ENCODE measurements around the gene ZNF213.

Gene ZNF213

GRCh38 chr16:3101018-3101840 lies 33.6 kb upstream of the ZNF213 start:
- no peak for DNase-seq (ENCODE audit: low read depth in 2 of 2)

DNA sequence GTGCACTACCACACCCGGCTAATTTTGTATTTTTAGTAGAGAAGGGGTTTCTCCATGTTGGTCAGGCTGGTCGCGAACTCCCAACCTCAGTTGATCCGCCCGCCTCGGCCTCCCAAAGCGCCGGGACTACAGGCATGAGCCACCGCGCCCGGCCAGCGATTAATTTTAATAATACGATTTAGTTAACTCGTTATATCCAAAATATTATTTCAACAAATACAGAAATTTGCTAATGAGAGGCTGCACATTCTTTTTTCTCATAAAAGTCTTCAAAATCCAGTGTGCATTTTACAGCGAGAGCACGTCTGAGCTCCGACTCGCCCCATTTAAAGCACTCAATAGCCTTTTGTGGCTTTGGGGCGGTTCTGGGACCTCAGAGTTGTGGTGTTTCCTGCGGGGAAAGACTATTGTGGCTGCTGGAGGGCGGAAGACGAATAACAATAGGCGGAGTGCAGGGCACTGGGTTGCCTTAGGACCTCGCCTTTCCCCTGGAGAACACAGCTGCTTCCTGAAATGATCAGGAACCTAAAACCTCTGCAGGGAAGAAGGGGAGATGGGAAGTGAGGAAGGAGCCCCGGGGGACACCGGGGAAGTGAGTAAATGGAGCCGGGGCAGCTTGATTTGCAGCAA lies 32.9 kb upstream of the ZNF213 start:
- DNase-seq (ENCODE audit: low read depth in 2 of 2) = no peak

DNA sequence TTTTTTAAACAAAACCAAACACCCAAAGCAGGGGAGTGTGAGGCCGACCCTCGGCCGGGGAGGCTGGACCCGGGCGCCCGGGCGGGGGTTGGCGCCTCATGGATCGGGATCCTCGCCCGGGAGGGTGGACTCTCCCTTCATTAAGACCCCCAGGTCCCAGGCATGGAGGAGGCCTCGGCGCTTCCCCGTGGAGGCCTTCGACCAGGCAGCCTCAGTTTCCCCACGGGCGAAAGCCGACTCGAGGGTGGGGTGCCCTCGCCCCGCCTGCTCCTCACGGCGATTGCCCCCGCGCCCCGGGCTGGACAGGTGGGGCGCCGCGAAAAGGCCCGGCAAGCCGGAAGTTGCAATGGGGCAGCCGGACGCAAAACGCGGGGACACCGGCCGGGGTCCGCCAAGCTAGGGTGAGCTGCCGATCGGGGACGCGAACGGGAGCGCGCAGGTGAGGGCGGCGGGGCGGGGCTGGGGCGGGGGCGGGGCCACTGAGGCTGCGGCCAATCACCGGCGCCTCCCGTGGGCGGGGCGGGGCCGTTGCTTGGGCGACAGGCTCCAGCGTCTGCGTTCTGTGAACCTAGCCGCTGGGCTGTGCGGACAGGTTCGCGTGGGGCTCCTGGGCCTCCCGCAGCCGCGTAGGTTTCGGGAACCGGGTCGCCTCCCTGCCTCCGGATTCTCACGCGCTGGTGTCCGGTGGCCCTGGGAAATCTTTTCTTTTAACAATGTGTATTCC lies 28.5 kb upstream of the ZNF213 start:
- DNase-seq (ENCODE audit: low read depth in 2 of 2) = peak; percentile 80 to 82

DNA sequence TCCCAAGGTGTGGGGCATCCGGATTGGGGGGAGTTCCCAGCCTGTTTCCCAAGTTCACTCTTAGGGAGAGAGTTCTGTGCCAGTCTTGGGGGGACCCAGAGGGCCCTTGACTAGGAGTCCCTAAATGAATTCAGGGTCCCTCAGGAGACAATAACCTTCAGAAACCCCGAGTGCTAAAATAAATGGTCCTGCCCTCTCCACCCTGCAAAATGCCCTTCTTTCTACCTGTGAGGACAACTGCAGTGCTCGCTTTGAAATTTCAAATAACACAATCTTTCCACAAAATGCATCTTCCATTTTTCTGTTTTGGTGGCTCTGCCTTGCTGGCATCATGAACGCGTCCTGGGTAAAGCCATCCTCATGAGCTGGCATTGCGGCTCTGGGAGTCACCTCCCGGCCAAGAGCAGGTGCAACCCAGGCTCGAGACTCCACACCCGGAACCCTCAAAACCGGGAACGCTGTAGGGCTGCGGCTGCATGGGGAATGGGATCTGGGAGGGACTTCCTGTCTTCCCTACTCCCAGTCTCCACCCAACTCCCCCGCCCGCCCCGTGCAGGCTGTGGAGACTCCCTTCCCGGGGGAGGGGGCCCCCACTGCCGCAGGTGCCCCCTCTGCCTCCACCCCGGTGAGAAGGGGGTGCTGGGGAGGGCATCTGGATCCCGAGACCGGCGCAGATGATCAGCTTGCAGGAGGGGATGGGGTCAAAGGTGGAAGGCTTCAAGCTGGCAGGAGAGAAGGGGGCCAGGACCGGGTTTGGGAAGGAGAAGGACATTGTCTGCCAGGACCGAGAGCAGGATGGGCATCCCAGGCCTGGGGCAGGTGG lies 22.6 kb upstream of the ZNF213 start, which contains the start of gene ZNF205:
Gene ZNF205 (plus strand): TSS at position 529 of the 823 bp plus-strand sequence. CDS start 845 bp downstream, outside the sequence.
- no peak for DNase-seq (ENCODE audit: low read depth in 2 of 2)

- no peak for DNase-seq (ENCODE audit: low read depth in 2 of 2)
Observed at GRCh38 chr16:3112881-3113574, 21.8 kb upstream of the ZNF213 start.

DNA sequence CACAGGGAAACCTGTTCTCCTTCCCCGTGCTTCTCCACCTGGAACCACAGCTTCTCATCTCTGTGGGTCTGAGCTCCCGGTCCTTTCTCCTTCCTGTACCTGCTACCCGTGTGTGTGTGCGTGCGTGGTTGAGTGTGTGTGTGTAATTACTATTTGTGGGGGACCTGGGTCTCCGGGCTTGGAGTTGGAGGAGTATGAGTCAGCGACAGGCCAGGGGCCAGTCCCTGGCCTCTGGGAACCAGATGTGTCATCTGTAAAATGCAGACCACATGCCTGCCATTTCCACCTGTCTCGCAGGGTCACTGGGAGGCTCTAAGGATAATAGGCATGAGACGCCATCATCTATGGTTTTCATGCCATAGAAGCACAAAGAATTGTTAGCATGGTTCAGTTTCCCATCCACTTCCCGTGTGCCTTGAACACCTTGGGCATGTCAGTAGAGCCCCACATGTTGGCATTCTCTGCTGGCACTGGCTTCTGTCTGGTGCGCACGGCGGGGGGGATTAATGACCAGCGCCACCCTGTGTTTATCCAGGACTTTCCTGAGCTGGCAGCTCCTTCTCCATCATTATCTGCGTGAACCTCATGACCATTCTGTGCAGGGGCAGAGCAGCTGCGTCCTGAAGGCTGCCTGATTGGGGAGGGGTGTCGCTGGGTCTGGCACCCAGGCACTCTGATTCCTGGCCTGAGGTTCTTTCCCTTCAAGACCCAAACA lies 20.9 kb upstream of the ZNF213 start:
- no peak for DNase-seq (ENCODE audit: low read depth in 2 of 2)

GRCh38 chr16:3115003-3115402 lies 19.8 kb upstream of the ZNF213 start:
- DNase-seq (ENCODE audit: low read depth in 2 of 2) = no peak

DNA sequence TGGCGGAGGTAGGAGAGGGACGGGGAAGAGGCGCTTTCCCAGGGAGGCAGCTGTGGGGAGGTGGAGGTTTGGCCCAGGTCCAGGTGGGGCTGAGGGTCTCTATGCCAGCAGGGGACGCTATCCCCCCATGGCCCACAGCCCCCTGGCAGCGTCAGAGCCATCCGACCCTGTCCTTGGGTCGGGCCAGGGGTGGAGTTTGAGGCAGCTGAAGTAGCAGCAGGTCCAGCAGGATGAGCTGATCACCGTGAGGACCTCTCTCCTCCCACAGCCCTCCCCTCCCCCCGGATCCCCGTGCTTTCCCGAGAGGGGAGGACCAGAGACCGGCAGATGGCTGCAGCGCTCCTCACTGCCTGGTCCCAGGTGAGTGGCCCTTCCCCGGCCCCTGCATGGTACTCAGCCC lies 19.3 kb upstream of the ZNF213 start:
- no peak for DNase-seq (ENCODE audit: low read depth in 2 of 2)

GRCh38 chr16:3118204-3118790 lies 16.5 kb upstream of the ZNF213 start:
- DNase-seq (ENCODE audit: low read depth in 2 of 2) = no peak

- DNase-seq (ENCODE audit: low read depth in 2 of 2) = no peak
Observed at GRCh38 chr16:3118846-3119245, 16.0 kb upstream of the ZNF213 start.

GRCh38 chr16:3119286-3119685 lies 15.5 kb upstream of the ZNF213 start:
- DNase-seq (ENCODE audit: low read depth in 2 of 2) = no peak

DNA sequence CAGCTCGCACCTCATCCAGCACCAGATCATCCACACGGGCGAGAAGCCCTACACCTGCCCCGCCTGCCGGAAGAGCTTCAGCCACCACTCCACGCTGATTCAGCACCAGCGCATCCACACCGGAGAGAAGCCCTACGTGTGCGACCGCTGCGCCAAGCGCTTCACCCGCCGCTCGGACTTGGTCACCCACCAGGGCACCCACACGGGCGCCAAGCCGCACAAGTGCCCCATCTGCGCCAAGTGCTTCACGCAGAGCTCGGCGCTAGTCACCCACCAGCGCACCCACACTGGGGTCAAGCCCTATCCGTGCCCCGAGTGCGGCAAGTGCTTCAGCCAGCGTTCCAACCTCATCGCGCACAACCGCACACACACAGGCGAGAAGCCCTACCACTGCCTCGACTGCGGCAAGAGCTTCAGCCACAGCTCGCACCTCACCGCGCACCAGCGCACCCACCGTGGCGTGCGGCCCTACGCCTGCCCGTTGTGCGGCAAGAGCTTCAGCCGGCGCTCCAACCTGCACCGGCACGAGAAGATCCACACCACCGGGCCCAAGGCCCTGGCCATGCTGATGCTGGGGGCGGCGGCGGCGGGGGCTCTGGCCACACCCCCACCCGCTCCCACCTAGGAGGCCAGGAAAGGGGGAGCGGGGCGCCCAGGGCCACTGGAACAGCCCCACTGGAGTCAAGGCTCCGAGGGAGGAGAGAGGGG lies 15.0 kb upstream of the ZNF213 start:
- DNase-seq (ENCODE audit: low read depth in 2 of 2) = no peak

GRCh38 chr16:3120435-3120834 lies 14.4 kb upstream of the ZNF213 start:
- no peak for DNase-seq (ENCODE audit: low read depth in 2 of 2)

GRCh38 chr16:3121851-3122467 lies 12.9 kb upstream of the ZNF213 start:
- no peak for DNase-seq (ENCODE audit: low read depth in 2 of 2)

- DNase-seq (ENCODE audit: low read depth in 2 of 2) = no peak
Observed at GRCh38 chr16:3122926-3123570, 11.8 kb upstream of the ZNF213 start.

DNA sequence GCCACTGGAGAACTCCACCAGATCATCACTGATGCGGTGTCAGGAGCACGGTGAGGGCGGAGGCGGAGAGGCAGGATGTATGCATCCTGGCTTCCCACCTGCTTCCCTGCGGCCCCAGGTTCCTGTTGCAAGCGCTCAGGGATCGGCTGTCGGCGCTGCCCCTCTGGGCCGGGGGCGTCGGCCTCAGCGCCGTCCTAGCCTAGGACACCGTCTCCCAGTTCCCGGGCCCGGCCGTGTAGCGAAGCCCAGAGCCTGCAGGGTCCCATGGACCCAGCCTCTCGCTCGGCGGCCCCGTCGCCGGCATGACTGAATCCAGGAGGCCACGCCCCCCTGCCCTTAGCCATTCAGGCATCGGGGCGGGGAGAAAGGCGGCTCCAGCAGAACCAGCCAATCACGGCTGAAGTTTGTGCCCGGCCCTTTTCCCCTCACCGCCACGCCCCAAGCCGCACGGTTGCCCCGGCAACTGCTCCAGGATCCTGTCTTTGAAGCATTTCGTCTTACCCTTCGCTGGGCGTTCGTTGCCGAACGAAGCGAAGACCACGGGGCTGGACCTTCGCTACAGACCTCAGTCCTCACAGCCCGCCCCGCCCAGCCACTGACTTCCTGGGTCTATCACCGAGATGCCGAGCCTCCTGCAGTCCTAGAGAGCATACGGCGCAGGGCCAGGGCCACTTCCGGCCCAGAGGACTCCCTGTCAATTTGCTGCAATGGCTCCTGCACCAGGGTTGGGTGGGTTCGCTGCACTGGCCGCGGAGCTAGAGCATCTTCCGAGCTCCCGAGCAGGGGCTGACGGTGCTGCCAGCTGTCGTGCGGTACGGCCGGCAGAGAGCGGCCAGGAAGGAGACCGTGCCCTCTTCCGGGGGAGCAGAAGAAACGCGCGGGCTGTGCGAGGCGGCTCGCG lies 10.6 kb upstream of the ZNF213 start:
- DNase-seq (ENCODE audit: low read depth in 2 of 2) = peak; percentile 91 to 93

DNA sequence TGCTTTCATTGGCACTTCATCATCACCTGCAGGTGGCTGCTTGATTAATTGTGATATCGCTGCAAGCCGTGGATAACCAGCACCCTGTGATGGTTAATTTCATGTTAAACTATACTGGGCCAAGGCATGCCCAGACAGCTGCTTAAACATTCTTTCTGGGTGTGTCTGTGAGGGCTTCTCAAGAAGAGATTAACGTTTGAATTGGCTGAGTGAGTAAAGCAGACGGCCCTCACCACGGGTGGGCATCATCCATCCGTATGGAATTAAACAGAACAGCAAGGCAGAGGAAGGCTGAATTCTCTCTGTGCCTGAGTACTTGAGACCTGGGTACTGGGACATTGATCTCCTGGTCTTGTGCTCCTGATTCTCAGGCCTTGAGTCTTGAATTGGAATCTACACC lies 7.1 kb upstream of the ZNF213 start:
- no peak for DNase-seq (ENCODE audit: low read depth in 2 of 2)
